ENCODE data around the gene VTI1A. TPM values are rescaled to one million over a fixed set of nuclear protein-coding genes. Genes with fewer than 3 reads are reported as not detected.
A peak's percentile ranks its signal among the peaks of the same experiment; 100 is the strongest.

Gene VTI1A
- total RNA-seq, 1 donor from 2014 or later, result 39.9 TPM

DNA sequence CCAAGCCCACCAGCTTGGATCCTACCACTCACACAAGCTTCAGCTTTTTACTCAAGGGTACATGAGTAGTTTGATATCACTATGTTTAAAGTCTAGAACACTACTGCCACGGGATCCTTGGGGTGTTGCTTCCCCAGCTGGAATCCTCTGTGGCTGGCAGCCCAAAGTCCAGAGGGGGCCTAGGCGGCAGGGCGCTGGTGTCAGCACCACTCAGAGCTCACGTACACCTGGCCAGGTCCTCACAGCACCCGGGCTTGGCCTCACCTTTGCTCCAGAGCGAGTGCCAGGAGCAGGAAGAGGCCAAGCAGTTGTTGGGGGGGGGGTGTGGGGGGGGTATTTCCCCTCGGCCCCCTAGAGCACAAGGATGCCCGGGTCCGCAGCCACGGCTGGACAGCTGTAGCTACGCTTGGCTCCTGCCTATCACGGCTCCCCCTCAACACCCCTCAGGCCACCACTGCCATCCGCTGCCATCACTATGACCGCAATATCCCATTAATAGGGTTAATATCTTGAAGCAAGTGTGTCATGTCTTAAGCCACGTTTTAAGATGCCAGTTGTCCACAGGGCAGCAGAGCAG, 17.3 kb upstream of the VTI1A start:
- no peak for DNase-seq (ENCODE audit: low spot score)
- intact Hi-C loops (cut with micrococcal nuclease), result no loop called here

DNA sequence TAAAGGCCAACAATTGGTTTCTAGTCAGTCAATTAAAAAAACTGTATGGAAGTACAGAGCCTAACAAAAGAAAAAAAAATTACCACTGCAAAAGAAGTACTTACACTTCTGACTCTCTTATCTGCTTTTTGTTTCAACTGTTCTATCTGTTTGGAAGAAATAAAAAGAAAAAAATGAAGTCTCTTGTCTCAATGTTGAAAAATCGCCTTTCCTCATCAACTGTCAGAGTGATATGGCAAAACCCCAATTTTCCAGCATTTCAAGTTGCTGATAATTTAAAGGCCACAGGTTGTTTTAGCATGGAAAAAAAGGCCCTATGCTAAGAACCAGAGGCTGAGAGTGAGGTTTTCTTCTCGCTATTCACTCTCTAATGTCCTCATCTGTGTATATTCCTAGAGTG, 13.9 kb upstream of the VTI1A start:
- H3K4me3 Mint-ChIP-seq, result no peak overlapping the region
- H3K4me1 Mint-ChIP-seq (ENCODE audit: low read depth), result peaks cover 5% of the 10 kb centered on the region
- H3K36me3 Mint-ChIP-seq (ENCODE audit: low read depth), result peaks cover 36% of the 10 kb centered on the region
- no peaks in the 10 kb centered on the region for H3K9me3 Mint-ChIP-seq
- H3K27me3 Mint-ChIP-seq (ENCODE audit: insufficient read depth), result no peaks in the 10 kb centered on the region
- intact Hi-C loops (cut with micrococcal nuclease), result no loop called here
- DNase-seq (ENCODE audit: low spot score), result no peak
- no peak overlapping the region for H3K27ac Mint-ChIP-seq

More for the DNA sequence above, 17.3 kb upstream of the VTI1A start:
- H3K27ac Mint-ChIP-seq, result no peak overlapping the region
- no peak overlapping the region for H3K4me3 Mint-ChIP-seq
- H3K9me3 Mint-ChIP-seq, result no peaks in the 10 kb centered on the region
- no peaks in the 10 kb centered on the region for H3K27me3 Mint-ChIP-seq (ENCODE audit: insufficient read depth)
- H3K4me1 Mint-ChIP-seq (ENCODE audit: low read depth), result peaks cover 3% of the 10 kb centered on the region
- peaks cover 51% of the 10 kb centered on the region for H3K36me3 Mint-ChIP-seq (ENCODE audit: low read depth)

- Mint-ChIP-seq H3K27ac (no peak overlapping the region), H3K36me3 (ENCODE audit: low read depth) (peaks cover 32% of the 10 kb centered on the region)
Observed at GRCh38 chr10:112434988-112435619, 11.9 kb upstream of the VTI1A start.

GRCh38 chr10:112438356-112438755, 8.7 kb upstream of the VTI1A start:
- Mint-ChIP-seq H3K4me3 (no peak overlapping the region), H3K36me3 (ENCODE audit: low read depth) (peaks cover 40% of the 10 kb centered on the region), H3K4me1 (ENCODE audit: low read depth) (peaks cover 24% of the 10 kb centered on the region), H3K27me3 (ENCODE audit: insufficient read depth) (no peaks in the 10 kb centered on the region), H3K9me3 (no peaks in the 10 kb centered on the region), H3K27ac (no peak overlapping the region)
- no peak for DNase-seq (ENCODE audit: low spot score)
- intact Hi-C loops (cut with micrococcal nuclease), result loop anchor here (5.0 kb wide), 1 partner anchor 34 kb away; no protein-coding TSS in a partner anchor

More at GRCh38 chr10:112434988-112435619, 11.9 kb upstream of the VTI1A start:
- H3K27me3 Mint-ChIP-seq (ENCODE audit: insufficient read depth), result no peaks in the 10 kb centered on the region
- peaks cover 5% of the 10 kb centered on the region for H3K4me1 Mint-ChIP-seq (ENCODE audit: low read depth)
- no peak overlapping the region for H3K4me3 Mint-ChIP-seq
- intact Hi-C loops (cut with micrococcal nuclease), result loop anchor here (2.0 to 5.0 kb wide), 4 partner anchors 37 to 298 kb away; partner anchors contain the start of gene ACSL5
- DNase-seq (ENCODE audit: low spot score), result no peak
- no peaks in the 10 kb centered on the region for H3K9me3 Mint-ChIP-seq

DNA sequence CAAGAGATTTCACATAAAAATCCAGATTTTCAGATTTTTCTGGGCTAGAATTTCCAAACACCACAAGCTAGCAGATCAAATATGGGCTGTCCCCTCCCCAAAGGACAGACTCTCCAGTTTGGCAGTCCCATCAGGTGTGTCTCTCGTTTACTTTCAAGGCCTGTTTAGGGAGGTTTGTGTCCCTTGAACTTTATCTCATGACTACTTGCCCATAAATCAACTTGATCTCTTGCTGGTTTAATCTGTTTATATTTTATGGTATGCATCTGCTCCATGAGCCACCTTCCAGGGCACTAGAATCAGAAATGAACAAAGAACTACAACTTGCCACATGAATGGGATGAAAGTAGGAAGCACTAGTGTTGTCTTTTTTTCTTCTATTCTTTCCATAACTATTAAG, 5.5 kb upstream of the VTI1A start:
- H3K4me3 Mint-ChIP-seq, result no peak overlapping the region
- no peak for DNase-seq (ENCODE audit: low spot score)
- no peak overlapping the region for H3K27ac Mint-ChIP-seq
- H3K27me3 Mint-ChIP-seq (ENCODE audit: insufficient read depth), result no peaks in the 10 kb centered on the region
- intact Hi-C loops (cut with micrococcal nuclease), result loop anchor here (10.0 kb wide), 1 partner anchor 1517 kb away; no protein-coding TSS in a partner anchor
- H3K4me1 Mint-ChIP-seq (ENCODE audit: low read depth), result peaks cover 44% of the 10 kb centered on the region
- no peaks in the 10 kb centered on the region for H3K9me3 Mint-ChIP-seq
- H3K36me3 Mint-ChIP-seq (ENCODE audit: low read depth), result peaks cover 36% of the 10 kb centered on the region

DNA sequence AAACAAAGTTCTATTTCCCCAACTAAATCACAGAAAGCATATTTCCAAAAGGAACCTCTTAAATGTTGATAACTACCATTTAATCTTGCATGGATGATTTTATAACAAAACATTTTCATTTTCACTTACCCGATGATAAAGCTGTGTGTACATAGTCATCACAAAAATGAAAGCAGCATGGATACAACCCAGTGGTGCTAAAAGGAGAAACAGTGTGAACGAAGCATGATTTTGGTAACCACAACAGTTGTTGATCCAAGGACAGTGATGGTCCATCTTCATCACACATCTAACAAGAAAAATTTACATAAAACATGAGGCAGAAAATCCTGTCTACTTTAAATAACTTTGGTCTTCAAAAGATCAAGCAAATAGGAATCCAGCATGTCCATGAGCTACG, 5.0 kb upstream of the VTI1A start:
- Mint-ChIP-seq H3K4me1 (ENCODE audit: low read depth) (peaks cover 44% of the 10 kb centered on the region), H3K9me3 (no peaks in the 10 kb centered on the region), H3K27me3 (ENCODE audit: insufficient read depth) (no peaks in the 10 kb centered on the region), H3K36me3 (ENCODE audit: low read depth) (peaks cover 36% of the 10 kb centered on the region), H3K27ac (peak overlapping the region; percentile 26), H3K4me3 (no peak overlapping the region)
- intact Hi-C loops (cut with micrococcal nuclease), result loop anchor here (10.0 kb wide), 1 partner anchor 1517 kb away; no protein-coding TSS in a partner anchor
- no peak for DNase-seq (ENCODE audit: low spot score)

DNA sequence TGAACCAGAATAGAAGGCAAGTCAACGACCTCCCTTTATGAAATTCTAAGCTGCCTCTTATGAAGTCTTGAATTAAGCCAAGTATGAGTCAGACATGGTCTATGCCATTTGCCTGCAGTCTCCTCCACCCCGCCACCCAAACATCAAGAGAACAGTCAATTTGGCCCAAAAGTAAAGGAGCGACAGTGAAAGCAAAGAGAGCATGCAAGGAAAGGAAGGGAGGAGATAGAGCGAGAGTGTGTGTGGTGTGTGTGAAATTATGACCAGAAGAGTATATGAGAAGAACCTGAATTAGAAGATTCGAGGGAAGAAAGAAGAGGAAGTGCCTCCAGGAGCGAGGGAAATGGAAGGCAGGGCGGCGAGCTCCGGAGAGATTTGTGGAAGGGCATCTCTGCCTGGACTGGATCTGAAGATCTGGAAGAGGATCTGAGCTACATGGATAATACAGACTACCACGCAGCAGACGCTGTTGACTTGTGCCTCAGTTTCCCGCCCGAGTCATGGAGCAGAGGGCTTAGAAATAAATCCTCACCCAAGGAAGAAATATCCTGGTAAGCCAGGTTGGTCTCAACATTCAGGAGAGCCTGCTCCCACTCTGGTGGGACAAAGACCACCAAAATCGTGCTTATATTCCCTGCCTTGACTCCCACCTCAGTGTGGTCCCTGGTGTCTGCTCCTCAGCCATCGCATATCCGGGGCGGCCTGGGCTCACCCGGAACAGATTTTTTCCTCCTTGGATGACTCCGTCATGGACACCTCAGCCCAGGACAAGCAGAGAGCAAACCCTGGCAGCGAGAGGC, 760 bp upstream of the VTI1A start:
- H3K9me3 Mint-ChIP-seq, result no peaks in the 10 kb centered on the region
- peak overlapping the region; percentile 93 for H3K4me3 Mint-ChIP-seq
- H3K27me3 Mint-ChIP-seq (ENCODE audit: insufficient read depth), result no peaks in the 10 kb centered on the region
- H3K36me3 Mint-ChIP-seq (ENCODE audit: low read depth), result peaks cover 24% of the 10 kb centered on the region
- peak overlapping the region; percentile 93 for H3K27ac Mint-ChIP-seq
- peaks cover 56% of the 10 kb centered on the region for H3K4me1 Mint-ChIP-seq (ENCODE audit: low read depth)
- intact Hi-C loops (cut with micrococcal nuclease), result loop anchor here (1.0 to 10.0 kb wide), 4 partner anchors 26 to 1949 kb away; partner anchors contain the start of gene DUSP5
- no peak for DNase-seq (ENCODE audit: low spot score)

DNA sequence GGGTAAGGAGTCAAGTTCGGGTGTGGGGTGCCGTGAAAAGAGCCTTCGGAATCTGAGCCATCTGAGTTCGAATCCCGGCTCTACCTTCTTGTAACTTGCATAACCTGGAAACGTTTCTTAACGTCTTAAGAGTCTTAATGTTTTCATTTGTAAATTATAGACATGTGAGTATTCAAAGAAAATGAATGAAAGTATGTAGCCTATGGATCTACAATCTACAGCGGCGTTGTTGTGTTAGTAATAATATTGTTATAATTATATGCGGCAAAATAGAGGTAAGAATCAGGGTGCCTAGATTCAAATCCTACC, 559 bp downstream of the VTI1A start:
- peaks cover 42% of the 10 kb centered on the region for H3K4me1 Mint-ChIP-seq (ENCODE audit: low read depth)
- DNase-seq (ENCODE audit: low spot score), result no peak
- peak overlapping the region; percentile 93 for H3K27ac Mint-ChIP-seq
- intact Hi-C loops (cut with micrococcal nuclease), result loop anchor here (1.0 to 10.0 kb wide), 4 partner anchors 72 to 1950 kb away; partner anchors contain the start of genes DUSP5 and GPAM
- H3K27me3 Mint-ChIP-seq (ENCODE audit: insufficient read depth), result no peaks in the 10 kb centered on the region
- H3K36me3 Mint-ChIP-seq (ENCODE audit: low read depth), result peaks cover 16% of the 10 kb centered on the region
- no peaks in the 10 kb centered on the region for H3K9me3 Mint-ChIP-seq
- peak overlapping the region; percentile 93 for H3K4me3 Mint-ChIP-seq

DNA sequence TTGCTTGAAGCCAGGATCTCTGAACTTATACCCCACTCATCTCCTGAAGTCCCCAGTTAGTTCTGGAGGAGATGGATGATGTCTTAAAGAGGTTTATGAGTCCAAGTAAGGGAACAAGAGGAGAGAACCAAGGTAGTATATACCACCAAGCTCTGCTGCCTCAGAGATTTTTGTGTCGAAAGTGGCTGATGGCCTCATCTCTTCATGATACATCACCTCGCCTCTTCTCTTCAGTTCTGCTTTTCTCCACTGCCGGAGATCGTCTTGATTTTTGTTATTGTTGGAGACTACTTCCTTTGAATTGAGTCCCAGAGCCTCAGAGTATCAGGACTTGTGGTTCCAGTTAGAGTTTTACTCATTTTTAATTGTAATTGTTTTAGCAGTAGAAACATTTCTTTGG, 1.9 kb downstream of the VTI1A start:
- peak overlapping the region; percentile 93 for H3K4me3 Mint-ChIP-seq
- H3K36me3 Mint-ChIP-seq (ENCODE audit: low read depth), result peaks cover 12% of the 10 kb centered on the region
- intact Hi-C loops (cut with micrococcal nuclease), result loop anchor here (5.0 to 10.0 kb wide), 2 partner anchors 1524 to 1952 kb away; partner anchors contain the start of gene DUSP5
- DNase-seq (ENCODE audit: low spot score), result no peak
- no peaks in the 10 kb centered on the region for H3K9me3 Mint-ChIP-seq
- H3K4me1 Mint-ChIP-seq (ENCODE audit: low read depth), result peaks cover 36% of the 10 kb centered on the region
- H3K27me3 Mint-ChIP-seq (ENCODE audit: insufficient read depth), result no peaks in the 10 kb centered on the region
- peak overlapping the region; percentile 35 for H3K27ac Mint-ChIP-seq

DNA sequence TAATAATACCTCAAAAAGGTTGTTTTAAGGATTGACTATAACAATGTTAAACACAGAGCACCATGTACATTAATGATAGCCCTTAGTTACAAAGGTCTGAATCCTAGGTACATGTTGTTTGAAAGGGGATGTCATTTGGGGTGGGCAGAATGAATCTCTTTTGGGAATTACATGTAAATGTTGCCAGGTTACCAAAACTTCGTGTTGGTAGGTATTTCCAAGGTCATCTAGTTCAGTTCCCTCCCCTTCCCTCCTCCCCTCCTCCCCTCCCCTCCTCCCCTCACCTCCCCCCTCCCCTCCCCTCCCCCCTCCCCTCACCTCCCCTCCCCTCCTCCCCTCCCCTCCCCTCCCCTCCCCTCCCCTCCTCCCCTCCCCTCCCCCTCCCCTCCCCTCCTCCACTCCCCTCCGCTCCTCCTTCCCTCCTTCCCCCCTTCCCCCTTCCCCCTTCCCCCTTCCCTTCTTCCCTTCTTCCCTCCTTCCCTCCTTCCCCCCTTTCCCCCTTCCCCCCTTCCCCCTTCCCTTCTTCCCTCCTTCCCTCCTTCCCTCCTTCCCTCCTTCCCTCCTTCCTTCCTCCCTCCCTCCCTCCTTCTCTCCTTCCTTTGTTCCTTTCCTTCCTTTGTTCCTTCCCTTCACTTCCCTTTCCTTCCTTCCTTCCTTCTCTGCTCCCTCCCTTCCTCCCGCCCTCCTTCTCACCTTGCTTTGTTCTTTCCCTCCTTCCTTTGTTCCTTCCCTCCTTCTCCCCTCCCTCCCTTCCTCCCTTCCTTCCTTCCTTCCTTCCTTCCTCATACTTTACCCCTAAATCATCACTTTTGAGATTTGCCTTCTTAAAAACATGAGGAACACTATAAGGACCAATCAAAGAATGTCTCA, 8.1 kb downstream of the VTI1A start:
- no peaks in the 10 kb centered on the region for H3K27me3 Mint-ChIP-seq (ENCODE audit: insufficient read depth)
- no peak overlapping the region for H3K4me3 Mint-ChIP-seq
- H3K36me3 Mint-ChIP-seq (ENCODE audit: low read depth), result peaks cover 2% of the 10 kb centered on the region
- H3K9me3 Mint-ChIP-seq, result no peaks in the 10 kb centered on the region
- peaks cover 13% of the 10 kb centered on the region for H3K4me1 Mint-ChIP-seq (ENCODE audit: low read depth)
- peak overlapping the region; percentile 49 for H3K27ac Mint-ChIP-seq
- DNase-seq (ENCODE audit: low spot score), result no peak
- intact Hi-C loops (cut with micrococcal nuclease), result no loop called here

- intact Hi-C loops (cut with micrococcal nuclease), result no loop called here
- peaks cover 6% of the 10 kb centered on the region for H3K36me3 Mint-ChIP-seq (ENCODE audit: low read depth)
- H3K27me3 Mint-ChIP-seq (ENCODE audit: insufficient read depth), result no peaks in the 10 kb centered on the region
- peaks cover 19% of the 10 kb centered on the region for H3K4me1 Mint-ChIP-seq (ENCODE audit: low read depth)
- DNase-seq (ENCODE audit: low spot score), result no peak
- no peaks in the 10 kb centered on the region for H3K9me3 Mint-ChIP-seq
- no peak overlapping the region for H3K27ac Mint-ChIP-seq
- H3K4me3 Mint-ChIP-seq, result no peak overlapping the region
Observed at GRCh38 chr10:112456533-112456932, 9.5 kb downstream of the VTI1A start.

GRCh38 chr10:112460366-112460765, 13.4 kb downstream of the VTI1A start:
- Mint-ChIP-seq H3K27ac (no peak overlapping the region), H3K36me3 (ENCODE audit: low read depth) (peaks cover 24% of the 10 kb centered on the region), H3K27me3 (ENCODE audit: insufficient read depth) (no peaks in the 10 kb centered on the region), H3K9me3 (no peaks in the 10 kb centered on the region), H3K4me3 (no peak overlapping the region), H3K4me1 (ENCODE audit: low read depth) (peaks cover 19% of the 10 kb centered on the region)
- intact Hi-C loops (cut with micrococcal nuclease), result no loop called here
- DNase-seq (ENCODE audit: low spot score), result no peak

All from activated T-helper 1 cell treated with anti-CD3 and anti-CD28 coated beads, Interleukin-12 subunit alpha, Interleukin-12 subunit beta, Interleukin-2, Interleukin-4 antibody, amounts not matched to agents 30 ng/mL and 10 ng/mL and 1 ng/mL, durations not matched to agents 14 hours and 24 hours and 36 hours (primary cell).